GM12865 (cell line): ENCODE measurements around the gene CTNNA3.
"Not testable (repeated sequence)": the region's sequence is repeated elsewhere in the genome, so short reads cannot be mapped to it uniquely, and the experiment has no call there.

Source experiments
- DNase-seq: peaks from one replicate; pipeline ENCODE4 v3.0.0; 2010; ENCODE audit warnings: low read depth
- H3K4me3 ChIP-seq: 2 replicates; pipeline ENCODE4 v1.5.1; 2011; ENCODE audit warnings: mild to moderate bottlenecking, low read depth, low read length, control low read depth
- CTCF ChIP-seq: IDR thresholded peaks from 2 replicates; pipeline ENCODE4 v1.5.1; 2011; ENCODE audit warnings: low read length, control low read depth, low read depth, inconsistent platforms; ENCODE audit not compliant: insufficient read depth; ENCODE audit errors: missing control alignments

CTNNA3 gene

GRCh38 chr10:67575532-67575931, 120.5 kb downstream of the CTNNA3 start:
- no peak for TF ChIP-seq CTCF
- H3K4me3 ChIP-seq = no peak overlapping the region

GRCh38 chr10:67573484-67573883, 122.5 kb downstream of the CTNNA3 start:
- no peak overlapping the region for H3K4me3 ChIP-seq
- DNase-seq = no peak
- no peak for TF ChIP-seq CTCF

More at GRCh38 chr10:67575532-67575931, 120.5 kb downstream of the CTNNA3 start:
- DNase-seq = no peak

- no peak for DNase-seq
- TF ChIP-seq CTCF = no peak
- H3K4me3 ChIP-seq = no peak overlapping the region
These were observed 124.5 kb downstream of the CTNNA3 start for GRCh38 chr10:67571503-67571902.

- DNase-seq, H3K4me3 ChIP-seq: not testable (repeated sequence)
These were observed 137.7 kb downstream of the CTNNA3 start for GRCh38 chr10:67558311-67558710.

GRCh38 chr10:67553254-67553653, 142.7 kb downstream of the CTNNA3 start:
- no peak for TF ChIP-seq CTCF
- H3K4me3 ChIP-seq = no peak overlapping the region
- no peak for DNase-seq

- TF ChIP-seq CTCF = no peak
- no peak for DNase-seq
- no peak overlapping the region for H3K4me3 ChIP-seq
These were observed 145.1 kb downstream of the CTNNA3 start for GRCh38 chr10:67550838-67551402.

GRCh38 chr10:67550046-67550445, 145.9 kb downstream of the CTNNA3 start:
- H3K4me3 ChIP-seq = no peak overlapping the region
- no peak for TF ChIP-seq CTCF
- DNase-seq = no peak
